ENCODE results near the gene MT1M.

GRCh38 chr16:56591377-56592060, 40.9 kb upstream of the MT1M start:
- TF ChIP-seq CTCF (IDR thresholded peaks at IDR 0.05), result no peak
- TF ChIP-seq POLR2A (IDR thresholded peaks at IDR 0.05), result no peak
